Activated CD4-positive, alpha-beta T cell treated with anti-CD3 and anti-CD28 coated beads, Interleukin-2, amount 50 U/mL, for 48 hours (primary cell): ENCODE measurements around the gene SLC22A14.
"Not testable (repeated sequence)": the region's sequence is repeated elsewhere in the genome, so short reads cannot be mapped to it uniquely, and the experiment has no call there.

Source experiments
- DNase-seq, 2 experiments: peaks; one replicate each; pipeline ENCODE4 v3.0.0-alpha.2; 2020

SLC22A14 gene

GRCh38 chr3:38274864-38275649, 7.0 kb upstream of the SLC22A14 start:
- DNase-seq: no peak

- no peak for DNase-seq
Observed at GRCh38 chr3:38275658-38276057, 6.4 kb upstream of the SLC22A14 start.

- no peak for DNase-seq
Observed at GRCh38 chr3:38276081-38276916, 5.8 kb upstream of the SLC22A14 start.

- DNase-seq: no peak
Observed at GRCh38 chr3:38276917-38277630, 5.0 kb upstream of the SLC22A14 start.

GRCh38 chr3:38278841-38279240, 3.3 kb upstream of the SLC22A14 start:
- no peak for DNase-seq

- DNase-seq: no peak
Observed at GRCh38 chr3:38283810-38284755, 2.0 kb downstream of the SLC22A14 start.

GRCh38 chr3:38284756-38285150, 2.7 kb downstream of the SLC22A14 start:
- no peak for DNase-seq

- not testable (repeated sequence) for DNase-seq
Observed at GRCh38 chr3:38289286-38290217, 7.5 kb downstream of the SLC22A14 start.

- DNase-seq: not testable (repeated sequence)
Observed at GRCh38 chr3:38297053-38297452, 15.0 kb downstream of the SLC22A14 start.

GRCh38 chr3:38297537-38297936, 15.4 kb downstream of the SLC22A14 start:
- no peak for DNase-seq

- no peak for DNase-seq
Observed at GRCh38 chr3:38297947-38298711, 16.0 kb downstream of the SLC22A14 start.

- no peak for DNase-seq
Observed at GRCh38 chr3:38306941-38307340, 24.8 kb downstream of the SLC22A14 start.

GRCh38 chr3:38307599-38307998, 25.5 kb downstream of the SLC22A14 start:
- DNase-seq: no peak

- no peak for DNase-seq
Observed at GRCh38 chr3:38308456-38308855, 26.4 kb downstream of the SLC22A14 start.

GRCh38 chr3:38311476-38311875, 29.4 kb downstream of the SLC22A14 start:
- no peak for DNase-seq

GRCh38 chr3:38311941-38312340, 29.8 kb downstream of the SLC22A14 start:
- no peak for DNase-seq

- no peak for DNase-seq
Observed at GRCh38 chr3:38312356-38312755, 30.3 kb downstream of the SLC22A14 start.

- no peak for DNase-seq
Observed at GRCh38 chr3:38313263-38313662, 31.2 kb downstream of the SLC22A14 start.

- no peak for DNase-seq
Observed at GRCh38 chr3:38313695-38314094, 31.6 kb downstream of the SLC22A14 start.

- DNase-seq: no peak
Observed at GRCh38 chr3:38314112-38314763, 32.1 kb downstream of the SLC22A14 start.
